HepG2 (cell line): ENCODE data around the gene SCUBE2. TPM values are rescaled to one million over a fixed set of nuclear protein-coding genes. Genes with fewer than 3 reads are reported as not detected.

ENCODE experiments used
- ATAC-seq: fragments of 200-7000 bp; cut with Tn5 transposase; 3 replicates; pipeline ENCODE4 v1.9.1; 2020; ENCODE audit warnings: mild to moderate bottlenecking, moderate library complexity
- BruUV-seq: library from RNA; stranded (reverse); fragments of 400-500 nt; replicated peaks from 2 replicates; lab custom pipeline; 2021; lab: Mats Ljungman, UMichigan
- CTCF ChIA-PET: fragments of 300-600 bp; formaldehyde crosslinking; extraction: SDS; loops from one replicate; lab custom pipeline; 2021; ENCODE audit warnings: low total read pairs, inconsistent platforms, low intra/inter-chr PET ratio; lab: Yijun Ruan, JAX
- POLR2A ChIA-PET: fragments of 350-600 bp; sonication (Branson Sonifier 250); formaldehyde crosslinking; loops from one replicate; lab custom pipeline; 2020; ENCODE audit warnings: antibody characterized with exemption, inconsistent platforms; lab: Yijun Ruan, JAX
- DNase-seq: peaks from one replicate; pipeline ENCODE4 v3.0.0-alpha.2; 2015; ENCODE audit warnings: low spot score
- FAIRE-seq: peaks from 3 replicates; lab custom pipeline; 2011; peaks lifted over from hg19 to GRCh38; lab: Jason Lieb, UNC
- H2AFZ ChIP-seq: one replicate; pipeline ENCODE4 v1.6.1; 2011; ENCODE audit warnings: low read length, inconsistent platforms
- H3K27ac ChIP-seq: fragments of 300-600 bp; 3 replicates; pipeline ENCODE4 v1.8.0; 2011; ENCODE audit warnings: mixed run types, mild to moderate bottlenecking, mixed read lengths, low read length, inconsistent platforms; ENCODE audit not compliant: insufficient read depth; ENCODE audit errors: extremely low read length
- H3K27me3 ChIP-seq, 2 experiments: fragments of 200-600 bp in 1 of 2; 2 replicates in 1 of 2; 3 replicates in 1 of 2; pipeline versions ENCODE4 v1.6.0 to v1.8.0; 2011; ENCODE audit warnings: low read length in 2 of 2, mild to moderate bottlenecking in 2 of 2, moderate library complexity in 2 of 2, inconsistent platforms in 1 of 2; ENCODE audit not compliant: insufficient read depth in 2 of 2, control insufficient read depth in 1 of 2
- H3K36me3 ChIP-seq, 2 experiments: fragments of 200-600 bp in 1 of 2; replicated peaks in 1 of 2; 2 replicates in 1 of 2; 3 replicates in 1 of 2; pipeline versions ENCODE4 v1.5.1 to v1.8.0; 2011; ENCODE audit warnings: low read length in 2 of 2, inconsistent platforms in 1 of 2; ENCODE audit not compliant: insufficient read depth in 2 of 2, control insufficient read depth in 1 of 2
- H3K4me1 ChIP-seq: 2 replicates; pipeline ENCODE4 v1.5.1; 2012; ENCODE audit warnings: low read length, inconsistent platforms; ENCODE audit not compliant: insufficient read depth
- H3K4me2 ChIP-seq: 2 replicates; pipeline ENCODE4 v1.6.0; 2011; ENCODE audit warnings: low read depth, low read length, inconsistent platforms
- H3K4me3 ChIP-seq, 3 experiments: fragments of 200-600 bp in 1 of 3; sonication (generic), shearing (Covaris generic) in 1 of 3; replicated peaks in 1 of 3; 2 replicates each; pipeline ENCODE4 v1.5.1; 2011 to 2016; ENCODE audit warnings: low read length in 3 of 3, inconsistent platforms in 2 of 3, low read depth in 2 of 3, mild to moderate bottlenecking in 2 of 3, control low read depth in 1 of 3, mixed read lengths in 1 of 3; ENCODE audit not compliant: insufficient read depth in 1 of 3
- H3K79me2 ChIP-seq: one replicate; pipeline ENCODE4 v1.6.1; 2011; ENCODE audit warnings: low read length, inconsistent platforms; ENCODE audit not compliant: insufficient read depth
- H3K9ac ChIP-seq: 2 replicates; pipeline ENCODE4 v1.6.0; 2011; ENCODE audit warnings: mild to moderate bottlenecking, low read depth, low read length, inconsistent platforms; ENCODE audit not compliant: insufficient read depth
- H3K9me3 ChIP-seq: 2 replicates; pipeline ENCODE4 v1.5.1; 2012; ENCODE audit warnings: mild to moderate bottlenecking, low read length
- H4K20me1 ChIP-seq: 2 replicates; pipeline ENCODE4 v1.6.0; 2011; ENCODE audit warnings: inconsistent platforms, mild to moderate bottlenecking, low read length, moderate library complexity; ENCODE audit not compliant: insufficient read depth
- CAMTA2 ChIP-seq: sonication (generic); formaldehyde crosslinking; IDR thresholded peaks from 2 replicates; pipeline ENCODE4 v1.4.0; 2020; ENCODE audit warnings: mild to moderate bottlenecking, missing genetic modification reagents, borderline replicate concordance
- DBP ChIP-seq: sonication (generic); formaldehyde crosslinking; IDR thresholded peaks from 2 replicates; pipeline ENCODE4 v1.4.0; 2020; ENCODE audit warnings: missing genetic modification reagents; ENCODE audit errors: not compliant biosample characterization
- ELF3 ChIP-seq: IDR thresholded peaks from 2 replicates; pipeline ENCODE4 v1.6.1; 2016; ENCODE audit warnings: missing genetic modification reagents, missing compliant biosample characterization
- NFYC ChIP-seq: IDR thresholded peaks from 2 replicates; pipeline ENCODE4 v1.6.1; 2016; ENCODE audit warnings: missing genetic modification reagents, missing compliant biosample characterization
- PAXIP1 ChIP-seq: sonication (generic); formaldehyde crosslinking; conservative IDR thresholded peaks from 2 replicates; pipeline ENCODE4 v1.4.0; 2020; ENCODE audit warnings: mild to moderate bottlenecking, missing genetic modification reagents, moderate library complexity
- RAD21 ChIP-seq: fragments of 450-650 bp; formaldehyde crosslinking; IDR thresholded peaks from 2 replicates; pipeline ENCODE4 v1.5.0; 2020; ENCODE audit warnings: mild to moderate bottlenecking
- SALL1 ChIP-seq: sonication (generic); formaldehyde crosslinking; IDR thresholded peaks from 2 replicates; pipeline ENCODE4 v1.8.0; 2022; ENCODE audit warnings: mild to moderate bottlenecking, missing genetic modification reagents
- SAP130 ChIP-seq: IDR thresholded peaks from 2 replicates; pipeline ENCODE4 v1.6.1; 2016; ENCODE audit warnings: low read depth
- SMC3 ChIP-seq: IDR thresholded peaks from 2 replicates; pipeline ENCODE4 v1.6.1; 2011; ENCODE audit warnings: low read length, improper control_type of control experiment
- SP1 ChIP-seq, 2 experiments: fragments of 450-650 bp in 1 of 2; sonication (generic) in 1 of 2; formaldehyde crosslinking in 1 of 2; IDR thresholded peaks; 2 replicates each; pipeline versions ENCODE4 v1.4.0 to v1.6.1; 2016 to 2020; ENCODE audit warnings: missing genetic modification reagents in 1 of 2
- SP2 ChIP-seq: sonication (generic); formaldehyde crosslinking; IDR thresholded peaks from 2 replicates; pipeline ENCODE4 v1.5.1; 2020; ENCODE audit warnings: mild to moderate bottlenecking, missing genetic modification reagents
- STAG1 ChIP-seq: sonication (generic); formaldehyde crosslinking; IDR thresholded peaks from 2 replicates; pipeline ENCODE4 v1.4.0; 2020; ENCODE audit warnings: missing genetic modification reagents
- TEAD3 ChIP-seq: optimal IDR thresholded peaks from 2 replicates; pipeline ENCODE3; 2016; ENCODE audit warnings: borderline replicate concordance
- XRCC5 ChIP-seq: fragments of 200-400 bp; formaldehyde crosslinking; optimal IDR thresholded peaks from 2 replicates; pipeline ENCODE3; 2017; ENCODE audit warnings: mild to moderate bottlenecking, low read length
- ZNF557 ChIP-seq: sonication (generic); formaldehyde crosslinking; IDR thresholded peaks from 2 replicates; pipeline ENCODE4 v1.4.0; 2020; ENCODE audit warnings: missing genetic modification reagents
- ZNF83 ChIP-seq: sonication (generic); formaldehyde crosslinking; IDR thresholded peaks from 2 replicates; pipeline ENCODE4 v1.4.0; 2020; ENCODE audit warnings: missing genetic modification reagents, mild to moderate bottlenecking, borderline replicate concordance
- ZZZ3 ChIP-seq: sonication (generic); formaldehyde crosslinking; IDR thresholded peaks from 2 replicates; pipeline ENCODE4 v1.4.0; 2020; ENCODE audit warnings: missing genetic modification reagents, mild to moderate bottlenecking, borderline replicate concordance
- WGBS: methylation state at CpG from one replicate; pipeline ENCODE4 v1.1.6; 2017; ENCODE audit warnings: low lambda C conversion rate; 5-methylcytosine and 5-hydroxymethylcytosine counted together
- in situ Hi-C: cut with HindIII; loops from 2 replicates; pipeline ENCODE4 v1.10.0; 2017; ENCODE audit warnings: low pct_unique_long_range_greater_than_20kb; ENCODE audit not compliant: extremely low pct_ligation_motif_present
- intact Hi-C: fragments of 100-400 bp; cut with micrococcal nuclease; formaldehyde crosslinking; loops from one replicate; pipeline ENCODE4 v1.10.0; 2022; ENCODE audit not compliant: unreplicated experiment
- polyA plus RNA-seq, 8 experiments: library from polyadenylated mRNA; depleted of rRNA in 3 of 8; stranded (reverse) in 7 of 8; unstranded in 1 of 8; fragments of >200 nt; fragmentation: Illumina TruSeq in 4 of 8; extraction: Trizol in 4 of 8; gene quantifications; 2 replicates each; pipeline versions ENCODE4 v1.2.1 to v1.2.3, GENCODE V29; 2011 to 2016; ENCODE audit warnings: low read depth in 4 of 8, missing spikeins in 1 of 8, mixed read lengths in 1 of 8; ENCODE audit not compliant: insufficient read depth in 1 of 8
- total RNA-seq, 5 experiments: library from RNA; depleted of rRNA; stranded (reverse); fragments of >200 nt; fragmentation: Illumina TruSeq; extraction: Trizol; gene quantifications; 2 replicates each; pipeline ENCODE4 v1.2.3, GENCODE V29; 2016; ENCODE audit warnings: low read depth in 1 of 5
- TF ChIP-seq, protein P1 (sequence below): sonication (generic); formaldehyde crosslinking; IDR thresholded peaks from 2 replicates; pipeline ENCODE4 v1.5.0; 2020; ENCODE audit warnings: mild to moderate bottlenecking, missing genetic modification reagents, moderate library complexity

The SCUBE2 gene
- total and polyA plus RNA-seq, 2 of the 13 experiments (the other 11 are each of a cell fraction or from before 2014, with no cell fraction given): 0.09 TPM; not detected in 1

- whole genome bisulfite sequencing: 3% methylated on average over 3 of the region's 4 CpGs
- intact Hi-C loops: loop anchor here (1.0 to 10.0 kb wide), 3 partner anchors 79 to 492 kb away; partner anchors contain the start of gene SCUBE2
- TF ChIP-seq ZNF83 (CRISPR knock-in tag) (no peak), ELF3 (CRISPR knock-in tag) (0 out of 2 replicates have a peak, but pooled peaks have one; percentile 18), DBP (CRISPR knock-in tag) (no peak), SP2 (CRISPR knock-in tag) (no peak), SP1 (IDR thresholded peaks at IDR 0.05) (no peak), SP1 (CRISPR knock-in tag; IDR thresholded peaks at IDR 0.05) (no peak), RAD21 (peak; percentile 53), PAXIP1 (CRISPR knock-in tag) (no peak), NFYC (CRISPR knock-in tag) (no peak), TEAD3 (CRISPR knock-in tag) (peak; percentile 44), ZZZ3 (no peak), SMC3 (peak; percentile 90), CAMTA2 (CRISPR knock-in tag) (no peak), XRCC5 (peak; percentile 71), SALL1 (CRISPR knock-in tag) (0 out of 2 replicates have a peak, but pooled peaks have one; percentile 15), ZNF557 (no peak), STAG1 (CRISPR knock-in tag) (peak; percentile 75), SAP130 (CRISPR knock-in tag) (0 out of 2 replicates have a peak, but pooled peaks have one; percentile 32)
- TF ChIP-seq, protein P1, sequence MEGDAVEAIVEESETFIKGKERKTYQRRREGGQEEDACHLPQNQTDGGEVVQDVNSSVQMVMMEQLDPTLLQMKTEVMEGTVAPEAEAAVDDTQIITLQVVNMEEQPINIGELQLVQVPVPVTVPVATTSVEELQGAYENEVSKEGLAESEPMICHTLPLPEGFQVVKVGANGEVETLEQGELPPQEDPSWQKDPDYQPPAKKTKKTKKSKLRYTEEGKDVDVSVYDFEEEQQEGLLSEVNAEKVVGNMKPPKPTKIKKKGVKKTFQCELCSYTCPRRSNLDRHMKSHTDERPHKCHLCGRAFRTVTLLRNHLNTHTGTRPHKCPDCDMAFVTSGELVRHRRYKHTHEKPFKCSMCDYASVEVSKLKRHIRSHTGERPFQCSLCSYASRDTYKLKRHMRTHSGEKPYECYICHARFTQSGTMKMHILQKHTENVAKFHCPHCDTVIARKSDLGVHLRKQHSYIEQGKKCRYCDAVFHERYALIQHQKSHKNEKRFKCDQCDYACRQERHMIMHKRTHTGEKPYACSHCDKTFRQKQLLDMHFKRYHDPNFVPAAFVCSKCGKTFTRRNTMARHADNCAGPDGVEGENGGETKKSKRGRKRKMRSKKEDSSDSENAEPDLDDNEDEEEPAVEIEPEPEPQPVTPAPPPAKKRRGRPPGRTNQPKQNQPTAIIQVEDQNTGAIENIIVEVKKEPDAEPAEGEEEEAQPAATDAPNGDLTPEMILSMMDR (CRISPR knock-in tag): peak; percentile 86
Observed at GRCh38 chr11:9015677-9016076, 75.7 kb downstream of the SCUBE2 start.

More at GRCh38 chr11:9015677-9016076, 75.7 kb downstream of the SCUBE2 start:
- BruUV-seq: no TSS peak
- Histone ChIP-seq H2AFZ (no peak overlapping the region), H3K4me2 (no peak overlapping the region), H4K20me1 (no peaks in the 10 kb centered on the region), H3K79me2 (no peaks in the 10 kb centered on the region), H3K27me3 (peaks cover 0 to 17% of the 10 kb centered on the region in 2 experiments; a peak in 4 of 5 replicates), H3K4me1 (no peaks in the 10 kb centered on the region), H3K9me3 (no peaks in the 10 kb centered on the region), H3K9ac (no peak overlapping the region), H3K4me3 (no peak overlapping the region), H3K36me3 (no peaks in the 10 kb centered on the region), H3K27ac (no peak overlapping the region)
- peak; percentile 91 for FAIRE-seq
- ChIA-PET POLR2A (no interaction called here), CTCF (interaction anchor here (1.2 to 3.0 kb wide), 3 partner anchors 80 to 122 kb away, joined by 3 to 19 read pairs (median 6); no protein-coding TSS in a partner anchor)
- peak; percentile 92 for ATAC-seq
- in situ Hi-C loops: loop anchor here (5.0 kb wide), 1 partner anchor 117 kb away; no protein-coding TSS in a partner anchor
- peak; percentile 56 for DNase-seq
